Caco-2 (cell line): ENCODE measurements around the gene PRG3. TPM values are rescaled to one million over a fixed set of nuclear protein-coding genes. Genes with fewer than 3 reads are reported as not detected.

Source experiments
- BruUV-seq: library from RNA; stranded (reverse); fragments of 400-500 nt; replicated peaks from 2 replicates; lab custom pipeline; 2021; lab: Mats Ljungman, UMichigan
- CTCF ChIA-PET: fragments of 300-600 bp; sonication (Branson Sonifier 250); formaldehyde crosslinking; loops from one replicate; lab custom pipeline; 2022; ENCODE audit warnings: antibody characterized with exemption; lab: Charles Lee
- POLR2A ChIA-PET: fragments of 300-600 bp; sonication (Branson Sonifier 250); formaldehyde crosslinking; loops from one replicate; lab custom pipeline; 2022; ENCODE audit warnings: antibody characterized with exemption; lab: Charles Lee
- DNase-seq, 2 experiments: peaks; one replicate each; pipeline versions ENCODE4 v3.0.0 to v3.0.0-alpha.2; 2020 to 2022
- H3K27me3 ChIP-seq: replicated peaks from 2 replicates; pipeline ENCODE4 v1.6.0; 2011; ENCODE audit warnings: low read length; ENCODE audit not compliant: control insufficient read depth, insufficient read depth
- H3K36me3 ChIP-seq: 2 replicates; pipeline ENCODE4 v1.5.1; 2011; ENCODE audit warnings: low read length; ENCODE audit not compliant: control insufficient read depth, insufficient read depth
- H3K4me1 ChIP-seq: fragments of 250-450 bp; sonication (Bioruptor Pico); 2 replicates; pipeline ENCODE4 v1.5.1; 2020; ENCODE audit warnings: mild to moderate bottlenecking
- H3K4me3 ChIP-seq: 2 replicates; pipeline ENCODE4 v1.5.1; 2011; ENCODE audit warnings: low read depth, mild to moderate bottlenecking, control low read depth, low read length
- H3K9me3 ChIP-seq: fragments of 250-450 bp; sonication (Bioruptor Pico); 2 replicates; pipeline ENCODE4 v1.5.1; 2020; ENCODE audit warnings: mild to moderate bottlenecking, moderate library complexity
- H3K27ac Mint-ChIP-seq: one replicate; pipeline ENCODE4 v1.8.0; 2022; ENCODE audit warnings: mixed read lengths; ENCODE audit not compliant: unreplicated experiment
- H3K27me3 Mint-ChIP-seq: one replicate; pipeline ENCODE4 v1.8.0; 2022; ENCODE audit warnings: mixed read lengths; ENCODE audit not compliant: insufficient read depth, unreplicated experiment
- H3K36me3 Mint-ChIP-seq: one replicate; pipeline ENCODE4 v1.8.0; 2022; ENCODE audit warnings: mild to moderate bottlenecking, mixed read lengths; ENCODE audit not compliant: insufficient read depth, unreplicated experiment
- H3K4me1 Mint-ChIP-seq: one replicate; pipeline ENCODE4 v1.8.0; 2022; ENCODE audit warnings: low read depth, mixed read lengths; ENCODE audit not compliant: unreplicated experiment
- H3K4me3 Mint-ChIP-seq: one replicate; pipeline ENCODE4 v1.8.0; 2022; ENCODE audit warnings: mild to moderate bottlenecking, moderate library complexity, mixed read lengths; ENCODE audit not compliant: unreplicated experiment
- H3K9me3 Mint-ChIP-seq: one replicate; pipeline ENCODE4 v1.8.0; 2022; ENCODE audit warnings: mixed read lengths; ENCODE audit not compliant: unreplicated experiment
- intact Hi-C: fragments of 100-400 bp; cut with micrococcal nuclease; formaldehyde crosslinking; loops from one replicate; pipeline ENCODE4 v1.10.0; 2022; ENCODE audit not compliant: unreplicated experiment
- total RNA-seq: library from RNA; stranded (reverse); gene quantifications from 2 replicates; pipeline ENCODE4 v1.2.3, GENCODE V29; 2022
- TF ChIP-seq, protein P1 (sequence below), 2 experiments: fragments of 200-600 bp in 1 of 2; IDR thresholded peaks; 1 replicate in 1 of 2; 2 replicates in 1 of 2; pipeline versions ENCODE4 v1.5.1 to v1.8.0; 2011 to 2022; ENCODE audit warnings: antibody characterized with exemption in 1 of 2, control low read depth in 1 of 2, inconsistent platforms in 1 of 2, low read depth in 1 of 2, low read length in 1 of 2, mild to moderate bottlenecking in 1 of 2, moderate library complexity in 1 of 2; ENCODE audit not compliant: insufficient read depth in 1 of 2, severe bottlenecking in 1 of 2, unreplicated experiment in 1 of 2

PRG3 gene
- total RNA-seq, 1 experiment from 2014 or later = not detected

DNA sequence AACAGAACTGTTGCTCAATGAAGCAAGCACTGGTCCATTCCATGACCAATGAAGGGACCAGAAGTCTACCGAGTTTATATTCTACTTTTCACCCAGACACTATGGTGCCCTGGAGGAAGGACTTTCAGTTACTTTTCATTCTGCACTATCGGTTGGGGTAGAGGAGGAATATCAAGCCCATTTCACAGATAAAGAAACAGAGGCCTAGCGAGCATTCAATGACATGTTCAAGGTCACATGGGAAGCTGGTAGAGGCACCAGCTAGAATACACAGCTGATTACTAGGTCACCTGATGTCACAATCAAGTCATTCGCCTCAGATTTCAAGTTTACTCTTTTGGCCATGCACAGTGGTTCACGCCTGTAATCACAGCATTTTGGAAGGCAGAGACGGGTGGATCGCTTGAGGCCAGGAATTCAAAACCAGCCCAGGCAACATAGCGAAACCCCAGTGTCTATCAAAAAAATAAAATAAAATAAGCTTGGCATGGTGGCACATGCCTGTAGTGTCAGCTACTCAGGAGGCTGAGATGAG is 27.1 kb upstream of the PRG3 start:
- TF ChIP-seq, protein P1, sequence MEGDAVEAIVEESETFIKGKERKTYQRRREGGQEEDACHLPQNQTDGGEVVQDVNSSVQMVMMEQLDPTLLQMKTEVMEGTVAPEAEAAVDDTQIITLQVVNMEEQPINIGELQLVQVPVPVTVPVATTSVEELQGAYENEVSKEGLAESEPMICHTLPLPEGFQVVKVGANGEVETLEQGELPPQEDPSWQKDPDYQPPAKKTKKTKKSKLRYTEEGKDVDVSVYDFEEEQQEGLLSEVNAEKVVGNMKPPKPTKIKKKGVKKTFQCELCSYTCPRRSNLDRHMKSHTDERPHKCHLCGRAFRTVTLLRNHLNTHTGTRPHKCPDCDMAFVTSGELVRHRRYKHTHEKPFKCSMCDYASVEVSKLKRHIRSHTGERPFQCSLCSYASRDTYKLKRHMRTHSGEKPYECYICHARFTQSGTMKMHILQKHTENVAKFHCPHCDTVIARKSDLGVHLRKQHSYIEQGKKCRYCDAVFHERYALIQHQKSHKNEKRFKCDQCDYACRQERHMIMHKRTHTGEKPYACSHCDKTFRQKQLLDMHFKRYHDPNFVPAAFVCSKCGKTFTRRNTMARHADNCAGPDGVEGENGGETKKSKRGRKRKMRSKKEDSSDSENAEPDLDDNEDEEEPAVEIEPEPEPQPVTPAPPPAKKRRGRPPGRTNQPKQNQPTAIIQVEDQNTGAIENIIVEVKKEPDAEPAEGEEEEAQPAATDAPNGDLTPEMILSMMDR (IDR thresholded peaks at IDR 0.05; ENCODE audit: insufficient read depth in 1 of 2, low read depth in 1 of 2, low read length in 1 of 2, severe bottlenecking in 1 of 2, unreplicated experiment in 1 of 2) = no peak
- no peaks in the 10 kb centered on the region for H3K9me3 Mint-ChIP-seq
- H3K27me3 ChIP-seq = no peaks in the 10 kb centered on the region
- intact Hi-C loops = no loop called here
- no peak for DNase-seq
- H3K4me1 Mint-ChIP-seq = no peaks in the 10 kb centered on the region
- no TSS peak for BruUV-seq
- ChIA-PET POLR2A (no interaction called here), CTCF (no interaction called here)
- H3K36me3 ChIP-seq = no peaks in the 10 kb centered on the region
- no peaks in the 10 kb centered on the region for H3K9me3 ChIP-seq
- no peaks in the 10 kb centered on the region for H3K36me3 Mint-ChIP-seq
- H3K27ac Mint-ChIP-seq = no peak overlapping the region
- no peak overlapping the region for H3K4me3 Mint-ChIP-seq
- no peak overlapping the region for H3K4me3 ChIP-seq
- H3K27me3 Mint-ChIP-seq = no peaks in the 10 kb centered on the region
- no peaks in the 10 kb centered on the region for H3K4me1 ChIP-seq

DNA sequence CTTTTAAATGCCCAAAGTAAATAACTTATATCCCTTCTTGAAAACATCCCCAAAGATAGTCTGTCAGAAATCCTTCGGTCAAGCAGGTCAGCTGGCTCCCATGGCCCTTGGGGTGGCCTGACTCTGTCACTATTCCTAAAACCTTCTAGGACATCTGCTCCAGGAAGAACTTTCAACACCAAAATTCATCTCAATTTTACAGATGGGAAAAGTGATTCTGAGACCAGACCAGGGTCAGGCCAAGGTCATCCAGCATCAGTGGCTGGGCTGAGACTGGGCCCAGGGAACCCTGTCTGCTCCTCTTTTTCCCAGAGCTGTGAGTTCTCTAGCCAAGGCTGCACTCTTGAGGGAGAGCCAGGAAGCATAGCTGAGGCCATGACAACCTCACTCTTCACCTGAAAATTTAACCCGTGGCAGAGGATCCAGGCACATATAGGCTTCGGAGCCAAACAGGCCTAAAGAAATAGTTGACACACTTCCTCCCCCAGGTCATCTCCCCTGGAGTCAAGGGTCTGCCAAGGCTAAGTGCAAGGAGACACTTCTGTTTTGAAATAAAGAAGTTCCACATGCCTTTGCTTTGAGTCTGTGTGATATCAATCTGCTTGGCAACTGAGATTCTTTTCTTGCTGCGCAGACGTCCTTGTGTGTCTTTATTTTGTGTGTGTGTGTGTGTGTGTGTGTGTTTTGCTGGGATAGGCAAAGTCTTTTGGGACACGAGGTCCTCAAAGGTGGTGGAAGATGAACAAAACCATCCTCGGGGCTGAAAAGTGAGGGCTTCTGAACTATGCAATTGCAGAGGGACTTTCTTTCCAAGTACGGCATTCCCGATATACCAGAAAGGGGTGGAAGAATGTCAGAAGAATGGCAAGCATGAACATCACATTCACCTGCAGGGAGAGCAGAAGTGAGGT is 26.3 kb upstream of the PRG3 start:
- intact Hi-C loops = no loop called here
- Histone ChIP-seq H3K27me3 (no peaks in the 10 kb centered on the region), H3K9me3 (no peaks in the 10 kb centered on the region), H3K4me1 (peaks cover 5% of the 10 kb centered on the region; the same call in 1 of the 2 replicates), H3K36me3 (no peaks in the 10 kb centered on the region), H3K4me3 (no peak overlapping the region)
- Mint-ChIP-seq H3K36me3 (no peaks in the 10 kb centered on the region), H3K9me3 (no peaks in the 10 kb centered on the region), H3K4me3 (no peak overlapping the region), H3K4me1 (no peaks in the 10 kb centered on the region), H3K27ac (peak overlapping the region; percentile 51), H3K27me3 (no peaks in the 10 kb centered on the region)
- TF ChIP-seq, protein P1 (IDR thresholded peaks at IDR 0.05; ENCODE audit: insufficient read depth in 1 of 2, low read depth in 1 of 2, low read length in 1 of 2, severe bottlenecking in 1 of 2, unreplicated experiment in 1 of 2) = no peak
- no TSS peak for BruUV-seq
- ChIA-PET POLR2A (no interaction called here), CTCF (no interaction called here)
- DNase-seq = no peak

DNA sequence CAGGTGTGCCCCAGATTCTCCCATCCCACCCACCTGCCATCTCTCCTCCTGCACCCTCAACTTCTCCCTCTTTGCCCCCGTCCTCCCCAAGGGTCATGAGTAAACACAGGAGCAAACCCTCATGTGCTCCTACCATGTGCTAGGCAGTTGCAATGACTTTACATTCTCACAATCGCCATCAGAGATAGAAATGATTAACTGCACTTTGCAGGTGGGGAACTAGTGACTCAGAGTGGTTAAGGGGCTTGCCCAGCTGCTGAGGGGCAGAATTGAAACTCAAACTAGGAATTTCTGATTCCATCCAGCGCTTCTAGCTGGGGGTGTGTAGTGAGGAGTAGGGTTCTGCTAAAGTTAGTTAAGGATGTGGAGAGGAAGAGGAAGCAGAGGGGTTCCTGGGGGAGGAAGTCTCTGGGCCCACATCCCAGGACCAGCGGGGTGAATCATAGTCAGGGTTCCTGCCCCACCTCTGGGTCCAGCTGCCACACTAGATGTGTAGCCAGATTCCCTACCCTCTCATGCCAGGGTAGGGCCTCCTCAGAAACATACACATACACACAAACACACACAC is 25.5 kb upstream of the PRG3 start:
- Histone ChIP-seq H3K36me3 (no peaks in the 10 kb centered on the region), H3K4me1 (peaks cover 8% of the 10 kb centered on the region; the same call in 1 of the 2 replicates), H3K9me3 (no peaks in the 10 kb centered on the region), H3K27me3 (no peaks in the 10 kb centered on the region), H3K4me3 (no peak overlapping the region)
- no peak overlapping the region for H3K4me3 Mint-ChIP-seq
- TF ChIP-seq, protein P1 (IDR thresholded peaks at IDR 0.05; ENCODE audit: insufficient read depth in 1 of 2, low read depth in 1 of 2, low read length in 1 of 2, severe bottlenecking in 1 of 2, unreplicated experiment in 1 of 2) = no peak
- H3K27ac Mint-ChIP-seq = no peak overlapping the region
- intact Hi-C loops = no loop called here
- no peaks in the 10 kb centered on the region for H3K27me3 Mint-ChIP-seq
- H3K9me3 Mint-ChIP-seq = no peaks in the 10 kb centered on the region
- ChIA-PET CTCF (no interaction called here), POLR2A (no interaction called here)
- H3K4me1 Mint-ChIP-seq = no peaks in the 10 kb centered on the region
- BruUV-seq = no TSS peak
- no peaks in the 10 kb centered on the region for H3K36me3 Mint-ChIP-seq
- DNase-seq = no peak
